HEK293T (cell line): ENCODE results near the gene SYT9.

ENCODE experiments used
- BHLHE40 ChIP-seq: fragments of 450-650 bp; IDR thresholded peaks from 2 replicates; pipeline ENCODE4 v1.6.1; 2016; ENCODE audit warnings: mild to moderate bottlenecking, moderate library complexity, borderline replicate concordance
- ELF4 ChIP-seq: fragments of 450-650 bp; IDR thresholded peaks from 2 replicates; pipeline ENCODE4 v1.6.1; 2017; ENCODE audit warnings: antibody characterized with exemption
- FOXM1 ChIP-seq: fragments of 450-650 bp; IDR thresholded peaks from 2 replicates; pipeline ENCODE4 v1.6.1; 2017; ENCODE audit warnings: mild to moderate bottlenecking, borderline replicate concordance
- SP1 ChIP-seq: fragments of 450-650 bp; IDR thresholded peaks from 2 replicates; pipeline ENCODE4 v1.6.1; 2017
- TARDBP ChIP-seq: fragments of 450-650 bp; IDR thresholded peaks from 2 replicates; pipeline ENCODE4 v1.6.1; 2016

- TF ChIP-seq SP1 (no peak), TARDBP (no peak), ELF4 (no peak), FOXM1 (no peak), BHLHE40 (no peak)
These were observed 264.8 kb downstream of the SYT9 start for GRCh38 chr11:7516475-7516874.
